Thyroid gland (tissue), 4 donors: ENCODE data around the gene LRRC59.

Experiments
- POLR2A ChIP-seq, 2 donors: fragments of 450-650 bp; IDR thresholded peaks; one replicate each; pipeline ENCODE4 v1.6.1; 2017; ENCODE audit warnings: antibody characterized with exemption in 2 of 2, mild to moderate bottlenecking in 2 of 2, moderate library complexity in 1 of 2
- TF ChIP-seq, protein P1 (sequence below), 6 experiments: fragments of 200-600 bp in 3 of 6; fragments of 450-650 bp in 3 of 6; sonication (generic) in 3 of 6; IDR thresholded peaks; one replicate each; pipeline ENCODE4 v1.5.1; 2016 to 2019; ENCODE audit warnings: antibody characterized with exemption in 6 of 6, mild to moderate bottlenecking in 2 of 6, inconsistent platforms in 1 of 6, moderate library complexity in 1 of 6

DNA sequence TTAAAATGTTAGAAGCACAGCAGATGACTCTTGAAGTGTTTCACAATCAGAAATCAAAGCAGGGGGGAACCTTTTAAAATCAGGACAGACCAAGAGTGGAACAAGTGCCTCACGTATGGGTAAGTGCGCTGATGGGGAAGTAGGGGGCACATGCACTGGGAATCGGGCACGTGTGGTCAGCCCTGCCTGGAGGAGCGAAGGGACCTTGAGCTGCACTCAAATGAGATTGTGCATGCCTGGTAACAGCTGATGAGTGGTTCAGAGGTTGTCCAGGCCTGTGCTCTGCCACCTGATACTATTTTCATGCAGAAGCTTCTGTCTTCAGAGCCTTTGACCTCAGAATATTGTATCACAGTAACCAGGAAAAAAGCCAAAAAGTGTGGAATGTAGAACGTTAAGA, 65.1 kb downstream of the LRRC59 start:
- no peak for TF ChIP-seq POLR2A (IDR thresholded peaks at IDR 0.05)
- TF ChIP-seq, protein P1, sequence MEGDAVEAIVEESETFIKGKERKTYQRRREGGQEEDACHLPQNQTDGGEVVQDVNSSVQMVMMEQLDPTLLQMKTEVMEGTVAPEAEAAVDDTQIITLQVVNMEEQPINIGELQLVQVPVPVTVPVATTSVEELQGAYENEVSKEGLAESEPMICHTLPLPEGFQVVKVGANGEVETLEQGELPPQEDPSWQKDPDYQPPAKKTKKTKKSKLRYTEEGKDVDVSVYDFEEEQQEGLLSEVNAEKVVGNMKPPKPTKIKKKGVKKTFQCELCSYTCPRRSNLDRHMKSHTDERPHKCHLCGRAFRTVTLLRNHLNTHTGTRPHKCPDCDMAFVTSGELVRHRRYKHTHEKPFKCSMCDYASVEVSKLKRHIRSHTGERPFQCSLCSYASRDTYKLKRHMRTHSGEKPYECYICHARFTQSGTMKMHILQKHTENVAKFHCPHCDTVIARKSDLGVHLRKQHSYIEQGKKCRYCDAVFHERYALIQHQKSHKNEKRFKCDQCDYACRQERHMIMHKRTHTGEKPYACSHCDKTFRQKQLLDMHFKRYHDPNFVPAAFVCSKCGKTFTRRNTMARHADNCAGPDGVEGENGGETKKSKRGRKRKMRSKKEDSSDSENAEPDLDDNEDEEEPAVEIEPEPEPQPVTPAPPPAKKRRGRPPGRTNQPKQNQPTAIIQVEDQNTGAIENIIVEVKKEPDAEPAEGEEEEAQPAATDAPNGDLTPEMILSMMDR (IDR thresholded peaks at IDR 0.05) = no peak
